GM21515 (cell line): ENCODE data around the gene GAL3ST3.
A peak's percentile ranks its signal among the peaks of the same experiment; 100 is the strongest.
"Not testable (repeated sequence)": the region's sequence is repeated elsewhere in the genome, so short reads cannot be mapped to it uniquely, and the experiment has no call there.

Experiments used
- ATAC-seq: cut with Tn5 transposase; IDR thresholded peaks from one replicate; pipeline ENCODE4 v1.9.1; 2021; ENCODE audit not compliant: unreplicated experiment

GAL3ST3 gene

DNA sequence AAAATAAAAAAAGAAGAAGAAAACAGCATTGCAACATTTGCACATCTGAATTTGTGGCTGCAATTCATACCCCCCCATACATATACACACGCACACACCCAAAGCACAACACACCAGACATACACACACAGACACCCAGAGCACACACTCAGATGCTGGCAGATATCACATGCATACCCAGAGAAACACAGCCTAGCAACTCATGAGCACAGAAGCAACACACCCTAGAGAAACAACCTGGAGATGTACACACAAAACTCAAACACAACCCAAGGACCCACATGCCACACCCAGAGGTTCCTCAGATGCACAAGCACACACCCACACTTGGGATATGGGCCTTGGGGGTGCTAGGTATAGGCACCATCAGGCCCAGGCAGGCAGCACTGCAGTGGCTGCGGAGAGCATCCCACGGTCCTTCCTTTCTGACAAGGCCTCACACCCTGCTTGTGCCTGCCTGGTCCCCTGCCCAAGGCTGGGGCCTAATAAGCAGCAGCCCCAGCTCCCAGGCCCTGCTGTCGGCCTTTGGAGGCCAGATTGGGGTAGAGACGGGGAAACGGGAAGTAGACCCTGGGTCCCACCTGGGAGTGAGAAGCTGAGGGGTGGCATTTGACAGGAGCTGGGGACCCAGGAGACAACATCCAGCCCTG lies 34.0 kb downstream of the GAL3ST3 start:
- ATAC-seq, result no peak

GRCh38 chr11:66013762-66014100 lies 35.2 kb downstream of the GAL3ST3 start:
- no peak for ATAC-seq

DNA sequence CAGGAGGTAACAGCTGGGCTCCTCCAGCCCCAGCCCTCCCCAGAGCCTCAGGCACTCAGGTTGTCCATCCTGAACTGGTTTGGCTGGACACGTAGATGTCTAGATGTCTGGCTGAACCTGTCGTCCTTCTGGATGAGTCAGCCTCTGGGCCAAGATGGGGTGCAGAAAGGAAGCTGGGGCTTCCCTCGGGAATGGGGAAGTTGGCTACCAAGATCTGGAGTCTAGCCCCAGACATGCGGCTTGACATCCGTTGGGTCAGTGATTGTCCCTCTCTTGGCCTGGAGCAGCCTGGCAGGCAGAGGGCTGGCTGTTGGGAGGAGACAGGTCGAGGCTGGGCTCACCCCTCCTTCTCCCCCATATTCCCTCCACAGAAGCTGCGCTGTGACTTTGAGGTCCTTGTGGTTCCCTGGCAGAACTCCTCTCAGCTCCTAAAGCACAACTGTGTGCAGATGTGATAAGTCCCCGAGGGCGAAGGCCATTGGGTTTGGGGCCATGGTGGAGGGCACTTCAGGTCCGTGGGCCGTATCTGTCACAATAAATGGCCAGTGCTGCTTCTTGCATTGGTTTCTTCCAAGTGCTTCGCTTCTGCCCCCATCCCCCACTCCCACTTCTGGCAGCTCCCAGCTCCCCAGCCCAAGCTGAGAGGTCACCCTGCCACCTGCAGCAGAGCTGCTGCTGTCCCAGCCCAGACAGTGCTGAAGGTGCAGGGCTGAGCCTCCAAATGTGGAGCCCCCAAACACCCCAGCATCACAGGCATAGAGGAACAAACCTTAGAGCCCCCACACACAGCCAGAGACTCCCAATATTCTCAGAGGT lies 35.8 kb downstream of the GAL3ST3 start:
- ATAC-seq, result no peak

GRCh38 chr11:66012371-66012945 lies 36.5 kb downstream of the GAL3ST3 start:
- ATAC-seq, result no peak

DNA sequence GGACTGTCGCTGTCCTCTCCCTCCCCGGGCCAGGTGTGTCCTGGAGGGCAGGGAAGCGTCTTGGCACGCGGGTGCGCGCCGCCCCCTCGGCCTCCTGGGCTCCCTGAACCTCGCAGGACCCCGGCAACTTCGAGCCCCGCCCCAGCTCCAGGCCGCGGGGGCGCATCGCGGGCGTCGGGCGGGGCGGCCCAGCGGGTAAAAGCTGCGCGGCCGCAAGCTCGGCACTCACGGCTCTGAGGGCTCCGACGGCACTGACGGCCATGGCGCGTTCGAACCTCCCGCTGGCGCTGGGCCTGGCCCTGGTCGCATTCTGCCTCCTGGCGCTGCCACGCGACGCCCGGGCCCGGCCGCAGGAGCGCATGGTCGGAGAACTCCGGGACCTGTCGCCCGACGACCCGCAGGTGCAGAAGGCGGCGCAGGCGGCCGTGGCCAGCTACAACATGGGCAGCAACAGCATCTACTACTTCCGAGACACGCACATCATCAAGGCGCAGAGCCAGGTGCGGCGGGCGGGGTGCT lies 37.1 kb downstream of the GAL3ST3 start, which contains the start of gene CST6:
Gene CST6, plus strand, starts transcription at position 224 of the 519 bp plus-strand sequence. Its CDS starts 37 bp downstream, at position 261.
- no peak for ATAC-seq

GRCh38 chr11:66011239-66011784 lies 37.6 kb downstream of the GAL3ST3 start:
- no peak for ATAC-seq

DNA sequence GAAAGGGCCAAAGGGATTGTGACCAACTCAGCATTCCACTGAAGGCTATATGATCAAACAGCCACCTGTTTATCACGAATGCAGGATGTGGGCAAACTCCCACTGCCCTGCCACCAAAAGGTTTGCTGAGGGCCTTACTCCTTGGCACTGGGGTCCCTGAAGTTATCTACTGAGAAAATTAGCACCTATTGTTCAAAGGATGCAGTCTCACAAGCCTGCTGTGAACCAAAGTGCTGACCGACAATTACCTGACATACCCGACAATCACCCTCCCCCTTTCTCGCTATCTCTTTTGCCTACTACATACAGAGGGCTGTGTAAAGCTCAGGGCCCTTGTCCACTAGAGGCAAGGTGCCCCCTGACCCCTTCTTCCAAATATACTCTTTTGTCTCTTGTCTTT lies 38.9 kb downstream of the GAL3ST3 start:
- ATAC-seq, result not testable (repeated sequence)

DNA sequence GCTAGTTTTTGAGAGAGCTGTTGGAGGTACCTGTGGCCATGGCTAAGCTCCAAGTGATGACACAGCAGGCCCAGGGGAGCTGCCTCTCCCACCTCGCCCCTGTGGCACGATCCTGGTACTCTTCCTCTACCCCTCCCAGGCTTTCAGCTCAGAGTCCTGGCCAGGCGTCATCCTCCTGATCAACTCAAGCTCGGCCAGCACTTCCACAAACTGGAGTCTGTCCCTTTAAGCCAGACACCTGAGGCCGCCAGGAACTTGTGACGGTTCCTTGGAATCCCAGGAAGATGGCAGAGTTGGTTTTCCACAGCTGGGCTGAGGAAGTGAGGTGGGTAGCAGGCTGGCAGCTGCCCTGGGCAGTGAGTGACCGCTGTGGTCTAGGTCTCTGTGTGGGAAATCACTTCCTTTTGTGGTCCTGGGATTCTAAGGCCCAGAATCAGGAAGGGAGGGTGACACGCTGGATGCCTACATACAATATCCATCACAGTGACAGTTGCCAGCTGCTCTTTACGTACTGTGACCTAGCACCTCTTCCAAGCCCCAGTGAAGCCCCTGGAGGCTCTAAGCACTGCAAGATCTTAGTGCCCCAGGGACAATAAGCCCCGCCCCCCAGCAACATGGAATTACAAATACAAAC lies 40.4 kb downstream of the GAL3ST3 start:
- ATAC-seq, result no peak

DNA sequence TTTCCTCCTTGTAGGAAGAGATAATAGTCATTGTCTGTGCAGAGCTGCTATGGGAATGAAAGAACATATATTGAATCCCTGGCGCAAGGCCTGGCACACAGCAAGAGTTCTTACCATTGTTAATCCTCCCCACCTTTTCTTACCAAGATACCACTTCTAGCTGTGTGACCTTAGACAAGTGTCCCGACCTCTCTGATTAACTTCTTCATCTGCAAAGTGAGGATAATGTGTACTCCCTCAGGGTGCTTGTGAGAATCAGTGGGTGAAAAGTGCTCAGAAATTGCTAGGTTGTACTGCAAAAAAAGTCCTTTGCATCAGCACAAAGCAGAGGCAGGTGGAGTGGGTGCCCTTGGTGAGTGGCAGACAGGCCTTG lies 40.9 kb downstream of the GAL3ST3 start:
- ATAC-seq, result no peak

DNA sequence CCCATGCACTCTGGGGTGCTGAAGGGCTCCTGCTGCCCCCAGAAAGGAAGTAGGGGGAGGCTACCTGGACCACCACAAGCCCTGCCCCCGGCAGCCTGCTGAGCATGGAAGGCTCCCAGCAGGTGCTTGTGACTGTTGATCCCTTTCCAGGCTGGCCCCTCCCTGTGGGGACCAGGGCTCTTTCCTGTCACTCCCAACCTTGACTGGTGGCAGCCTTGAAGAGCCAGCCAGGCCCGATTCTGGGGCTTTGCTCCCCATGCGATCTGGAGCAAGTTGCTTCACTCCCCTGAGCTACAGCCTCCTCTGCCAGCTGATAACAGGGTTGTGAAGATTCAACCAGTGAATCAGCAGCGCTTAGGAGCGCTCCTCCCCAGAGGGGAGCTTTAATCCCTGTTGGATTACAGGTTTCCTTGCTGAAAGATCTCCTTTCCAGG lies 41.7 kb downstream of the GAL3ST3 start:
- no peak for ATAC-seq

GRCh38 chr11:66006891-66007176 lies 42.1 kb downstream of the GAL3ST3 start:
- ATAC-seq, result no peak

DNA sequence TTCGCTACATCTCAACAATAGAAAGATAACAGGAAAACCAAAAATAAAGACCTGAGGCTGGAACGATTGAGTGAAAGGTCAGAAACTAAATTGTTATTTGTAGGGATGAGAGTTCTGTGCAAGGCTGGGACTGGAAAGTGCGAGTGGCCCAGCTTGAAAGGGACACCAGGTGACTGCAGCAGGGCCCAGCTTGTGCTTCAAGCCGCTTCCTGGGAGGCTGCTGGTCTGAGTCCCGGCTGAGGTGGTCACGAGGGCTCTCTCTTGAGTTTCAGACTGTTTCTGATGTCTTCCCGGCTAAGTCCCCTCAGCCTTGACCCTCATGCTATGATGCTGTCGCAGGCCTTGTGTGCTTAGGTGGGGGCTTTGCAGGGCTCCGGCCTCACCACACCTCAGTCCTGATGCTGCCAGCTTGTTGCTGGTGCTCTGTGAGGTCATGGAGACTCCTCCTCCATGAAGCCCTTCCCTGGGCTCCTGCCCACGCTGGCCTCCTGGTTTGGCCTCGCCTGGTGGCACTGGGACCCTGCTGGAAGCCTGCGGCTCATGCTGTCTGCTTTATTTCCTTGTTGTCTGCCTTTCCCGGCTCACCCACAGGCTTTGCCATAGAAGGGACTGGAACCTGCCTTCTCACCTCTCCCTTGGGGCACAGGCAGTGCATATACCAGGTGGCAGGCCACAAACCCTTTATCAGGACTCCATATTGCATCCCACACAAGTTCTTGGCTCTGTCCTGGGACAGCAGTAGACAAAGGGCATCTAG lies 42.6 kb downstream of the GAL3ST3 start:
- ATAC-seq, result no peak

- ATAC-seq, result no peak
Measured at GRCh38 chr11:66004186-66004585, 44.8 kb downstream of the GAL3ST3 start.

DNA sequence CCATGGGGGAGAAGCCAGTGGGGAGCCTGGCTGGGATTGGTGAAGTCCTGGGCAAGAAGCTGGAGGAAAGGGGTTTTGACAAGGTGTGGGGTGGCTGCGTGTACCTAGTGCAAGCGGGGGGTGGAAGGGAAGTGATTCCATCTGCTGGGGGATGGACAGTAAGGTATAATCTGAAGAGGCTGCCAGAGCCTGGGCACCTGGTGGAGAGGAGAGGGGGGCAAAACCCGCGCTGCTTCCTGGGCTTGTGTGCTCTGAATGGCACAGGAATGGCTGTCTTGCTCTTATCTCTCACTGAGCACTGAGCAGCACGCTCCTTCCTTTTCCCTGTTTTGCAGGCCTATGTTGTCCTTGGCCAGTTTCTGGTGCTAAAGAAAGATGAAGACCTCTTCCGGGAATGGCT lies 45.7 kb downstream of the GAL3ST3 start:
- no peak for ATAC-seq

DNA sequence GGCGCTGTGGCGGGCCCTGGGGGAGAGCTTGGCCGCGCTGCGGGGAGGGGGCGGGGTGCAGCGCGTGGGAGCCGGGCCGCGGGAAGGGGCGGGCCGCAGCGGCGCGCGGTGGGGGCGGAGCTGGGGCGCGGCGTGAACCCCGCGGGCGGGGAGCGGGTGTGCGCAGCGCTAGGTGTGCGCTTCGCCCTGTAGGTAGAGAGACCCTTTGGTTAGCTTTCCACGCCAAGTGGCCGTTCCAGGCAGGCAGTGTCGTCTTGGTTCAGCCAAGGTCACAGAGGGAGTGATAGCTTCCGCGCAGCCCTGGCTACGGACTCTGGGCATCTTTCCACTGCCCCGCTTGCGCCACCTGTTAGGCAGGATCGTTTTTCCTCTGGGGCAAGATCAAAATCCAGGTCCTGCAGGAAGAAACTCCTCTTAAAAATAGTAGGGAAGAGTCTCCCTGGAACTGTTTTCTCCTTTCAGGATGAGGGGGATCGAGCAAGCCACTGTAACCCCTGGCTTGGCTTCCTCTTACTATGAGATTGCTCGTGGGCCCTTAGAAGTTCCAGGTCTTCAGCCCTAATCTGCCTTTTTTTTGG lies 46.2 kb downstream of the GAL3ST3 start:
- peak; percentile 27 for ATAC-seq

GRCh38 chr11:66001942-66002647 lies 46.9 kb downstream of the GAL3ST3 start, which contains the start of the genes BANF1 and EIF1AD:
Gene BANF1, plus strand, starts transcription at chr11:66002503. Its CDS starts 748 bp downstream, at chr11:66003251.
Gene EIF1AD, minus strand, starts transcription at chr11:66002157. Its CDS starts 1,768 bp downstream, at chr11:66000389.
- peak; percentile 69 for ATAC-seq

DNA sequence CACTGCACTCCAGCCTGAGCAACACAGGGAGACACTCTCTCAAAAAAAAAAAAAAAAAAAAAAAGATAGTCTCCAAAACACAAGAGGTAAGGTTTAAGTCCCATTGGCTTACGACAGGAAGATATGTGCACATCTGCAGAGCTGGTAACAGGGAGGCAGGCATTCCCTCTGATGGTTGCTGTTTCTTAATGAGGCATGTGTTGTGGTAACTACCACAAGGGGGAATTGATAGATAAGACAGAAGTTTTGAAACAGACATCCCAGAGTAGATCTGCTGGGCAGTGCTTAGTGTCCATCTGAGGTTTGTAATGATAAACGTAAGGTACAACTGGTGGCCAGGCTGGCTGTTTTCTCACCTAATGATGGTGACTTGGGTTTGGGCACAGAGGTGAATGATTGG lies 51.7 kb downstream of the GAL3ST3 start:
- no peak for ATAC-seq

GRCh38 chr11:65992056-65992455 lies 56.9 kb downstream of the GAL3ST3 start:
- ATAC-seq, result no peak
